Stomach (tissue), 9 donors: ENCODE results near the gene RNF207. TPM values are rescaled to one million over a fixed set of nuclear protein-coding genes. Genes with fewer than 3 reads are reported as not detected.
A peak's percentile ranks its signal among the peaks of the same experiment; 100 is the strongest.

ENCODE experiments used
- DNase-seq, 2 donors: peaks; one replicate each; pipeline versions ENCODE4 v3.0.0 to v3.0.0-alpha.2; 2013 to 2019
- H3K27ac ChIP-seq, 5 donors: fragments of 200-600 bp in 4 of 5; sonication (generic) in 4 of 5; one replicate each; pipeline ENCODE4 v1.5.1; 2013 to 2019; ENCODE audit warnings: mild to moderate bottlenecking in 1 of 5, moderate library complexity in 1 of 5
- H3K27me3 ChIP-seq, 3 donors: fragments of 200-600 bp; sonication (generic); one replicate each; pipeline ENCODE4 v1.5.1; 2017 to 2019; ENCODE audit warnings: mixed run types in 1 of 3
- H3K36me3 ChIP-seq, 4 donors: fragments of 200-600 bp; sonication (generic); 1 replicate in 3 of 4; 2 replicates in 1 of 4; pipeline ENCODE4 v1.5.1; 2016 to 2019
- H3K4me1 ChIP-seq, 4 donors: fragments of 200-600 bp; sonication (generic); one replicate each; pipeline ENCODE4 v1.5.1; 2016 to 2019
- H3K4me3 ChIP-seq, 4 donors: fragments of 200-600 bp; sonication (generic) in 3 of 4; one replicate each; pipeline ENCODE4 v1.5.1; 2016 to 2019; ENCODE audit warnings: mild to moderate bottlenecking in 1 of 4
- H3K9me3 ChIP-seq, 4 donors: fragments of 200-600 bp; sonication (generic); one replicate each; pipeline ENCODE4 v1.5.1; 2016 to 2019
- CTCF ChIP-seq, 7 experiments: fragments of 450-650 bp in 4 of 7; fragments of 200-600 bp in 3 of 7; sonication (generic) in 3 of 7; IDR thresholded peaks; one replicate each; pipeline ENCODE4 v1.5.1; 2016 to 2019; ENCODE audit warnings: antibody characterized with exemption in 7 of 7, control low read depth in 2 of 7, mild to moderate bottlenecking in 1 of 7
- EP300 ChIP-seq: sonication (generic); formaldehyde crosslinking; IDR thresholded peaks from one replicate; pipeline ENCODE4 v1.6.1; 2017; ENCODE audit warnings: antibody characterized with exemption
- POLR2A ChIP-seq, 4 donors: fragments of 450-650 bp; IDR thresholded peaks; one replicate each; pipeline ENCODE4 v1.6.1; 2016; ENCODE audit warnings: antibody characterized with exemption in 4 of 4, control low read depth in 2 of 4, mild to moderate bottlenecking in 1 of 4, moderate library complexity in 1 of 4
- POLR2AphosphoS5 ChIP-seq, 3 donors: sonication (generic); formaldehyde crosslinking; IDR thresholded peaks; one replicate each; pipeline ENCODE4 v1.6.1; 2016; ENCODE audit warnings: antibody characterized with exemption in 3 of 3
- WGBS, 5 donors: extraction: QIAGEN DNeasy Blood & Tissue Kit in 3 of 5; methylation state at CpG; one replicate each; pipeline versions ENCODE4 v1.1.5 to v1.1.7; 2013 to 2018; 5-methylcytosine and 5-hydroxymethylcytosine counted together
- intact Hi-C: fragments of 100-400 bp; cut with DNase I; formaldehyde crosslinking; loops from one replicate; pipeline ENCODE4 v1.15.1; 2023; ENCODE audit warnings: low total_unique reads
- polyA plus RNA-seq, 3 donors: library from polyadenylated mRNA; stranded (reverse); fragments of 200-250 nt; gene quantifications; one replicate each; pipeline ENCODE4 v1.2.3, GENCODE V29; 2013
- total RNA-seq, 5 donors: library from RNA; depleted of rRNA; stranded (reverse); fragments of >200 nt; gene quantifications; one replicate each; pipeline versions ENCODE4 v1.1.0 to v1.2.3, GENCODE V29; 2014 to 2016
- donor health status: healthy with polysubstance abuse.
- donor health status: Bipolar disorder and iron deficiency.
- donor health status: healthy.

RNF207 gene
- total and polyA plus RNA-seq, 8 donors = 1.5 to 112 (median 21.8) TPM

GRCh38 chr1:6200188-6200809, 5.6 kb upstream of the RNF207 start:
- TF ChIP-seq EP300 (no peak), CTCF (IDR thresholded peaks at IDR 0.05) (no peak), POLR2AphosphoS5 (IDR thresholded peaks at IDR 0.05) (no peak), POLR2A (IDR thresholded peaks at IDR 0.05) (no peak)
- Histone ChIP-seq H3K4me3 (peak overlapping the region; percentile 87 to 100 (median 98)), H3K9me3 (no peaks in the 10 kb centered on the region), H3K4me1 (peaks cover 31 to 51% (median 40%) of the 10 kb centered on the region in 4 donors), H3K27ac (peak overlapping the region; percentile 48 to 90 (median 88)), H3K27me3 (peaks cover 0 to 4% (median 0%) of the 10 kb centered on the region in 3 donors), H3K36me3 (peaks cover 12 to 21% (median 19%) of the 10 kb centered on the region in 4 donors)
- intact Hi-C loops = loop anchor here (10.0 kb wide), 1 partner anchor 205 kb away; the partner anchor contains the start of gene NPHP4
- no peak for DNase-seq
- WGBS, 5 donors = 67 to 79% (median 71%) methylated on average over 9 to 10 of the region's 10 CpGs

DNA sequence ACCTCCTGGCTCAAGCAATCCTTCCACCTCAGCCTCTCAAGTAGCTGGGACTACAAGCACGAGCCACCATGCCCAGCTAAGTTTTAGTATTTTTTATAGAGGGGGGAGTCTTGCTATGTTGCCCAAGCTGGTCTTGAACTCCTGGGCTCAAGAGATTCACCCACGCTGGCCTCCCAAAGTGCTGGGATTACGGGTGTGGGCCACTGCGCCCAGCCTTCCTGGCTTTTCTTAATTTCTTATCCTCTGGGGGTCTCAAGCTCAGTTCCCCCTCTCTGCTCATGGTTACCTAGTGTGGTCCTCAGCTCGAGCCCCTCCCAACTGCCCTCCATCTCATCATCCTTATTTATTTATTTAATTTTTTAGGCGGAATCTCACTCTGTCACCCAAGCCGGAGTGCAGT, 3.7 kb upstream of the RNF207 start:
- no peak for DNase-seq
- intact Hi-C loops = loop anchor here (10.0 kb wide), 1 partner anchor 207 kb away; the partner anchor contains the start of gene NPHP4
- H3K27me3 ChIP-seq = peaks cover 0 to 24% (median 0%) of the 10 kb centered on the region in 3 donors
- H3K36me3 ChIP-seq = peaks cover 0 to 1% (median 0%) of the 10 kb centered on the region in 4 donors
- 86 to 94% (median 92%) methylated on average over 7 of the region's 7 CpGs for WGBS, 5 donors
- no peak for TF ChIP-seq POLR2AphosphoS5 (IDR thresholded peaks at IDR 0.05)
- no peak for TF ChIP-seq EP300
- TF ChIP-seq CTCF (IDR thresholded peaks at IDR 0.05) = no peak
- no peak for TF ChIP-seq POLR2A (IDR thresholded peaks at IDR 0.05)
- H3K27ac ChIP-seq = no peak overlapping the region
- peaks cover 43 to 52% (median 50%) of the 10 kb centered on the region in 4 donors for H3K4me1 ChIP-seq
- no peak overlapping the region for H3K4me3 ChIP-seq
- H3K9me3 ChIP-seq = no peaks in the 10 kb centered on the region

- TF ChIP-seq POLR2A (IDR thresholded peaks at IDR 0.05) = no peak
- no peak for TF ChIP-seq EP300
- TF ChIP-seq CTCF (IDR thresholded peaks at IDR 0.05) = no peak
- TF ChIP-seq POLR2AphosphoS5 (IDR thresholded peaks at IDR 0.05) = no peak
- Histone ChIP-seq H3K4me1 (peaks cover 37 to 54% (median 48%) of the 10 kb centered on the region in 4 donors), H3K4me3 (peak overlapping the region; percentile 58 to 78 (median 58)), H3K9me3 (no peaks in the 10 kb centered on the region), H3K36me3 (peaks cover 0 to 16% (median 9%) of the 10 kb centered on the region in 4 donors), H3K27ac (peak overlapping the region; percentile 78 to 81 (median 80)), H3K27me3 (peaks cover 0 to 41% (median 0%) of the 10 kb centered on the region in 3 donors)
- intact Hi-C loops = loop anchor here (10.0 kb wide), 1 partner anchor 212 kb away; the partner anchor contains the start of gene NPHP4
- WGBS, 5 donors = 4 to 20% (median 13%) methylated on average over 9 to 25 of the region's 25 CpGs
- DNase-seq = no peak
These were observed 569 bp downstream of the RNF207 start for GRCh38 chr1:6206520-6206855.

- DNase-seq = no peak
- Histone ChIP-seq H3K36me3 (peaks cover 0 to 24% (median 16%) of the 10 kb centered on the region in 4 donors), H3K4me3 (peak overlapping the region; percentile 58 to 78 (median 58)), H3K27me3 (peaks cover 0 to 41% (median 0%) of the 10 kb centered on the region in 3 donors), H3K9me3 (no peaks in the 10 kb centered on the region), H3K27ac (no peak overlapping the region), H3K4me1 (peaks cover 37 to 54% (median 48%) of the 10 kb centered on the region in 4 donors)
- WGBS, 5 donors = 83 to 93% (median 86%) methylated on average over 15 to 19 of the region's 19 CpGs
- TF ChIP-seq EP300 (no peak), CTCF (IDR thresholded peaks at IDR 0.05) (no peak), POLR2A (IDR thresholded peaks at IDR 0.05) (no peak), POLR2AphosphoS5 (IDR thresholded peaks at IDR 0.05) (no peak)
- intact Hi-C loops = loop anchor here (10.0 kb wide), 1 partner anchor 212 kb away; the partner anchor contains the start of gene NPHP4
These were observed 1.4 kb downstream of the RNF207 start for GRCh38 chr1:6207075-6207885.
